Karpas-422 (cell line): ENCODE measurements around the gene AFAP1. TPM values are rescaled to one million over a fixed set of nuclear protein-coding genes. Genes with fewer than 3 reads are reported as not detected.

Source experiments
- DNase-seq: peaks from one replicate; pipeline ENCODE4 v3.0.0-alpha.2; 2015
- H2AFZ ChIP-seq: fragments of 200-600 bp; sonication (generic); 2 replicates; pipeline ENCODE4 v1.6.1; 2014; ENCODE audit warnings: antibody characterized with exemption, low read length, mixed read lengths
- H3K27ac ChIP-seq: fragments of 200-600 bp; sonication (generic); 2 replicates; pipeline ENCODE4 v1.5.1; 2014; ENCODE audit warnings: mild to moderate bottlenecking, low read length, moderate library complexity
- H3K27me3 ChIP-seq: fragments of 200-600 bp; sonication (generic); 2 replicates; pipeline ENCODE4 v1.6.1; 2014; ENCODE audit warnings: low read length, mixed read lengths
- H3K36me3 ChIP-seq: fragments of 200-600 bp; sonication (generic); 2 replicates; pipeline ENCODE4 v1.6.1; 2014; ENCODE audit warnings: low read length, mixed read lengths; ENCODE audit not compliant: insufficient read depth
- H3K4me1 ChIP-seq: fragments of 200-600 bp; sonication (generic); 2 replicates; pipeline ENCODE4 v1.6.1; 2014; ENCODE audit warnings: mild to moderate bottlenecking, low read length, mixed read lengths
- H3K4me2 ChIP-seq: fragments of 200-600 bp; sonication (generic); 2 replicates; pipeline ENCODE4 v1.6.1; 2014; ENCODE audit warnings: low read length, low read depth, mild to moderate bottlenecking; ENCODE audit not compliant: poor library complexity, severe bottlenecking
- H3K4me3 ChIP-seq: fragments of 200-600 bp; sonication (generic); 2 replicates; pipeline ENCODE4 v1.5.1; 2014; ENCODE audit warnings: mild to moderate bottlenecking, antibody characterized with exemption, low read length, mixed read lengths
- H3K79me2 ChIP-seq: fragments of 200-600 bp; sonication (generic); 2 replicates; pipeline ENCODE4 v1.6.1; 2014; ENCODE audit warnings: mild to moderate bottlenecking, low read length, mixed read lengths
- H3K9ac ChIP-seq: fragments of 200-600 bp; sonication (generic); 2 replicates; pipeline ENCODE4 v1.6.0; 2014; ENCODE audit warnings: low read length
- H3K9me2 ChIP-seq: fragments of 200-600 bp; sonication (generic), shearing (Covaris generic); replicated peaks from 2 replicates; pipeline ENCODE4 v1.6.0; 2014; ENCODE audit warnings: mild to moderate bottlenecking, low read length, moderate library complexity; ENCODE audit not compliant: insufficient read depth
- H3K9me3 ChIP-seq: fragments of 300-700, 200-600 bp; sonication (generic); 2 replicates; pipeline ENCODE4 v1.6.1; 2014; ENCODE audit warnings: low read length, mixed read lengths
- H4K20me1 ChIP-seq: fragments of 200-600 bp; sonication (generic); 2 replicates; pipeline ENCODE4 v1.6.1; 2014; ENCODE audit warnings: mild to moderate bottlenecking, antibody characterized with exemption, low read length, low read depth; ENCODE audit not compliant: insufficient read depth
- total RNA-seq: library from RNA; depleted of rRNA; stranded (reverse); fragments of >200 nt; shearing (Covaris generic); gene quantifications from 2 replicates; pipeline ENCODE4 v1.2.3, GENCODE V29; 2014; ENCODE audit warnings: low replicate concordance

The AFAP1 gene
- total RNA-seq, 1 experiment from 2014 or later = not detected

GRCh38 chr4:7747566-7747965 is 192.1 kb downstream of the AFAP1 start:
- Histone ChIP-seq H3K27ac (no peak overlapping the region), H3K9ac (no peak overlapping the region), H3K27me3 (no peaks in the 10 kb centered on the region), H4K20me1 (no peaks in the 10 kb centered on the region), H3K36me3 (no peaks in the 10 kb centered on the region), H3K79me2 (no peaks in the 10 kb centered on the region), H3K4me1 (no peaks in the 10 kb centered on the region), H3K9me2 (no peaks in the 10 kb centered on the region), H2AFZ (no peak overlapping the region), H3K9me3 (no peaks in the 10 kb centered on the region), H3K4me2 (no peak overlapping the region), H3K4me3 (no peak overlapping the region)
- DNase-seq = no peak

GRCh38 chr4:7747062-7747385 is 192.6 kb downstream of the AFAP1 start:
- H3K79me2 ChIP-seq = no peaks in the 10 kb centered on the region
- H3K9me2 ChIP-seq = no peaks in the 10 kb centered on the region
- H3K36me3 ChIP-seq = no peaks in the 10 kb centered on the region
- no peak overlapping the region for H3K4me3 ChIP-seq
- no peaks in the 10 kb centered on the region for H3K4me1 ChIP-seq
- H2AFZ ChIP-seq = no peak overlapping the region
- no peak overlapping the region for H3K4me2 ChIP-seq
- no peaks in the 10 kb centered on the region for H3K9me3 ChIP-seq
- H3K27ac ChIP-seq = no peak overlapping the region
- H4K20me1 ChIP-seq = no peaks in the 10 kb centered on the region
- H3K9ac ChIP-seq = no peak overlapping the region
- DNase-seq = no peak
- H3K27me3 ChIP-seq = no peaks in the 10 kb centered on the region

DNA sequence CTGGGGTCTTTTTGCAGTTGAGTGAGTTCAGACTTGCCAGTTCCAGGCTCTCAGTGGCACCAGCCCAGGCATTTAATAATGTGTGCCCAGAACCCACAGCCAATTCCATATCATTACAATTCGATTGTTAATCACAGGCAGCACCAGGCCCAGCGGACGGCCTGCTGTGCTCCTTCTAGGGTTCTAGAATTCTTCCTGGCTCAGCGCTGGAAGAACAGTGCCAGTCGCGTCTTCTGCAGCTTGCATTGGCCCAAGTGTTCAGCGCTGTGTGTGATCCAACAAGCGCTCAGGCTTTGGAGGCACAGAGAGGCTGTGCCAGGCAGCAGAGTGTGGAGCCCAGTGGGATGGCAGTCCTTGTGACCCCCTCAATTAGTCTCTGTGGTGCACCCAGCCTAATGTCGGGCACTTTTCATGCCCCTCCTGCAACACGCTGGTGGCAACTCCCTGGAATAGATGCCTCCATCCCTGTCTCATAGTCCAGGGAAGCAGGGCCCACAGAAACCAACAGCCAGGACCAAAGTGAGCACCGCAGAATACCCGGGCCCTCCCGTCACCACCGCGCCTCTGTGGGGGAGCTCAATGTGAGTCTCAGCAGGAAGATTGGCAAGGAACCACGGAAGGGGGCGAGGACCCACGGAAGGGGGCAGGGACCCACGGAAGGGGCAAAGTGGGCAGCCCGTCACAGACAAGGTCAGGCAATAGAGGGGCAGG is 193.2 kb downstream of the AFAP1 start:
- no peaks in the 10 kb centered on the region for H3K9me3 ChIP-seq
- H3K9me2 ChIP-seq = no peaks in the 10 kb centered on the region
- H3K27ac ChIP-seq = no peak overlapping the region
- H3K36me3 ChIP-seq = no peaks in the 10 kb centered on the region
- H2AFZ ChIP-seq = no peak overlapping the region
- no peak overlapping the region for H3K4me3 ChIP-seq
- DNase-seq = no peak
- no peaks in the 10 kb centered on the region for H3K27me3 ChIP-seq
- no peaks in the 10 kb centered on the region for H4K20me1 ChIP-seq
- no peaks in the 10 kb centered on the region for H3K79me2 ChIP-seq
- H3K4me1 ChIP-seq = no peaks in the 10 kb centered on the region
- no peak overlapping the region for H3K9ac ChIP-seq
- H3K4me2 ChIP-seq = no peak overlapping the region

DNA sequence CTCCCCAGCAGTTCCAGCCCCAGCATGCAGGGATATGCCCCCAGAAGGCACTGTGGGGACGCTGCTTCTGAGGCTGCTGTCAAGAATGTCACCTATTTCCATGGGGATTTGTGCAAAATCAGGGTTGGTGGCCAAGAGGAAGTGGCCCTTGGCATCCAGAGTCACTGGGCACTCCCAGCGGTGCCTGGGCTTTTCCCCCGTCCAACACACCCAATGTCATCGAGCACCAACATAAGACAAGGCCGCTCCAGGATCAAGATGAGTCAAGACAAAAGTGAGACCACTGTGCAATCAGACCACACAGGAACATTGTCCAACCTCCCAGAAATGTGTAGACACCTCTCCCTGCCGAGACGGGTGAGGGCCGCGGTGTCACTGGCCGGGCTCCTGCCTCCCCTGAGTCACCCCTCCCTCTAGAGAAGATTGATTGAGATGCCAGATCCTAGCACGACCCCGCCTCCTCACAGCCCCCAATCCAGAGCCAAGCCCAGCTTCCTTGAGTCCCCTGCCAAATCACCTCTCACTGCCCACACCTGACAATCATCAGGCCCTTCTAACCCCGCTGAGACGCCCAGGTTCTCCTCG is 194.3 kb downstream of the AFAP1 start:
- no peaks in the 10 kb centered on the region for H3K27me3 ChIP-seq
- H3K9me3 ChIP-seq = no peaks in the 10 kb centered on the region
- H3K9ac ChIP-seq = no peak overlapping the region
- no peaks in the 10 kb centered on the region for H3K79me2 ChIP-seq
- no peak overlapping the region for H3K4me3 ChIP-seq
- no peaks in the 10 kb centered on the region for H3K36me3 ChIP-seq
- no peak overlapping the region for H3K27ac ChIP-seq
- no peak overlapping the region for H2AFZ ChIP-seq
- no peaks in the 10 kb centered on the region for H4K20me1 ChIP-seq
- no peaks in the 10 kb centered on the region for H3K9me2 ChIP-seq
- no peak overlapping the region for H3K4me2 ChIP-seq
- no peak for DNase-seq
- no peaks in the 10 kb centered on the region for H3K4me1 ChIP-seq

DNA sequence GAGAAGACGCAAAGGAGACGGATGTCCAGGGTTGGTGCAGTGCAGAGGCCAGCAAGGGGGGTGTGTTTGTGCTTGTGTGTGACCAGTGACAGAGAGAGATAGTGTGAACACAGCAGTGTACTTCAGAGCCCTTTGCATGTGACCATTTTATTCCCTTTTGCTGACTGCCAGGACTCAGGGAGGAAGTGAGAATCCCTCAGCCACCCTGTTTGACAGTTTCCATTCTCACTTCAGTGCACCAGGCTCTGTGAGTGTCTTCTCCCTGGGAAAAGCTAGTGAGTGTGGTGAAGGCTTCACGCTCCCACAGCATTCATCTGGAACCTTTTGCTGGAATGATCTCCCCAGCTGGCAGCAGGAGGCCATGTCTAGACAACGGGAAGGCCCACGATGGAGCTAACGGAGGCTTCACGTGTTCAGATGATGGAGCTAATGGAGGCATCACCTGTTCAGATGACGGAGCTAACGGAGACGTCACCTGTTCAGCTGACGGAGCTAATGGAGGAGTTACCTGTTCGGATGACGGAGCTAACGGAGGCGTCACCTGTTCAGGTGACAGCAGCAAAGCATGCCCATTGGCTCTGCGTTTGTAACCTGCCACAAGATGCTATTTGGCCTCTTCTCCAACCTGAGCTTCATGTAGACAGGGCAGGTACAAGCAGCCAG is 195.4 kb downstream of the AFAP1 start:
- Histone ChIP-seq H3K4me2 (no peak overlapping the region), H3K27ac (no peak overlapping the region), H3K79me2 (no peaks in the 10 kb centered on the region), H3K9me3 (no peaks in the 10 kb centered on the region), H3K9ac (no peak overlapping the region), H3K9me2 (no peaks in the 10 kb centered on the region), H3K4me1 (no peaks in the 10 kb centered on the region), H3K27me3 (no peaks in the 10 kb centered on the region), H4K20me1 (no peaks in the 10 kb centered on the region), H2AFZ (no peak overlapping the region), H3K36me3 (no peaks in the 10 kb centered on the region), H3K4me3 (no peak overlapping the region)
- no peak for DNase-seq

DNA sequence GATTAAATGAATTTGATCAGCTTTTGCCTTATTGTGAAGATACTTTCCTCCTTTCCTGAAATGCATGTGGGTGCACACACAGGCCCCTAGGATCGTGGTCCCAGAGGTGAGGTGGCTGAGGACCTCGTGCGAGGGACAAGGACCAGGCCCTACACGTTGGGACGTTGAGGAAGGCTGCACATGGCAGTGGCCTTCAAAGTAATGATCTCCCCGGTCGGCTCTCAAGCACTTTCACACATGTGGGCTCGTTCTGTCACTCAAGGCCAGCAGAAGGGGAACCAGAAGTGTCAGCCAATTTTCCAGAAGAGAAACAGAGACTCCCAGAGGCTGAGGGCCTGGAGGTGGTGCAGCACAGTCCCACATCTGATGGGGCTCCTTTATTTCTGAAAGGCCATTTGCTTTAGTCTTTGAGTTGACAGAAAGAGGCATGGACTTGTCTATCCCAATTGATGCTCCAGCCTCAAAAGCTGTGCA is 196.8 kb downstream of the AFAP1 start:
- no peaks in the 10 kb centered on the region for H3K27me3 ChIP-seq
- DNase-seq = no peak
- H3K4me2 ChIP-seq = no peak overlapping the region
- no peaks in the 10 kb centered on the region for H3K4me1 ChIP-seq
- no peaks in the 10 kb centered on the region for H3K36me3 ChIP-seq
- H3K79me2 ChIP-seq = no peaks in the 10 kb centered on the region
- H3K27ac ChIP-seq = no peak overlapping the region
- H3K9me3 ChIP-seq = no peaks in the 10 kb centered on the region
- no peak overlapping the region for H3K4me3 ChIP-seq
- no peak overlapping the region for H2AFZ ChIP-seq
- no peak overlapping the region for H3K9ac ChIP-seq
- H4K20me1 ChIP-seq = no peaks in the 10 kb centered on the region
- H3K9me2 ChIP-seq = no peaks in the 10 kb centered on the region

DNA sequence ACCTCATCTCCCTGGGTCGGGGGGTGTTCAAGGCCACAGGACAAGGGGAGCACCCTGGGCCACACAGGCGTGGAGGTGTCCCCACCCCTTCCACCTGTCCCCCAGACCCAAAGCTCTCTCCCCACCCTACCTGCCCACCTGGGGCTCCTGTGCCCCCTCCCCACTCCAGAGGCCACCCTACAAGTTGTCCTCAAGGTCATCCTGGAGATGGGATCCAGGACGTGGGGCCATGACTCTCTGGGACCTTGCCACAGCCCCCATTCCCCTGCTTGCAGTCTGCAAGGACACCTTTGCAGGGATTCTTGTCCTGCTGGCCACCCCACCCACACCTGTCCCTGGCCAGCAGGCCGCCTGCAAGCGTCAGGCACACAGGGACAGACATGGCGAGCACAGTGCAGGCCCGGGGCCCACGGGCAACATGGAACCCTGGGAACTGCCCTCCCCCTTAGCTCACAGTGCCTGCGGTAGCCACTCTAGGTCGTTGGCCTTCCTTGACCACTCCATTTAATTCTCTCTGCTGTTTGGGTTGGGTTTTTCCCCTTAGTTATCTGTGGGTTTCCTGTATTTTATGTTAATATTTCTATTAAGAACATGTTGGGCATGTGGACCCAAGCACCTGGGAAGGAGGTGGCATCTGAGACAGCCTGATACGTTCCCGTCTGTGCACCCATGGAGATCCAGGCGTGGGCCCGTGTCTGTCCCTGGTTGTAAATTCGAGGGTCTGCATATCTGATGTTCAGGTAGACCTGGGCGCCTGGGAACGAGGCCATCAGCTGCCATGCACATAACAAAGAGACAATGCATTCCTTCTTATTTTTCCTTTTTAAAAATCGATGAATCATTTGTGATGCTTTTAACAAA is 197.5 kb downstream of the AFAP1 start:
- H3K4me2 ChIP-seq = no peak overlapping the region
- DNase-seq = no peak
- no peaks in the 10 kb centered on the region for H4K20me1 ChIP-seq

More for the DNA sequence above, 197.5 kb downstream of the AFAP1 start:
- no peaks in the 10 kb centered on the region for H3K4me1 ChIP-seq
- no peaks in the 10 kb centered on the region for H3K36me3 ChIP-seq
- no peak overlapping the region for H2AFZ ChIP-seq
- H3K79me2 ChIP-seq = no peaks in the 10 kb centered on the region
- no peak overlapping the region for H3K4me3 ChIP-seq
- no peak overlapping the region for H3K27ac ChIP-seq
- H3K9ac ChIP-seq = no peak overlapping the region
- H3K9me2 ChIP-seq = no peaks in the 10 kb centered on the region
- no peaks in the 10 kb centered on the region for H3K9me3 ChIP-seq
- no peaks in the 10 kb centered on the region for H3K27me3 ChIP-seq
